T-helper 1 cell (primary cell): ENCODE measurements around the gene ENPP3.

Experiments
- DNase-seq, 5 donors: peaks; one replicate each; pipeline ENCODE4 v3.0.0-alpha.2; 2012 to 2020

Gene ENPP3

DNA sequence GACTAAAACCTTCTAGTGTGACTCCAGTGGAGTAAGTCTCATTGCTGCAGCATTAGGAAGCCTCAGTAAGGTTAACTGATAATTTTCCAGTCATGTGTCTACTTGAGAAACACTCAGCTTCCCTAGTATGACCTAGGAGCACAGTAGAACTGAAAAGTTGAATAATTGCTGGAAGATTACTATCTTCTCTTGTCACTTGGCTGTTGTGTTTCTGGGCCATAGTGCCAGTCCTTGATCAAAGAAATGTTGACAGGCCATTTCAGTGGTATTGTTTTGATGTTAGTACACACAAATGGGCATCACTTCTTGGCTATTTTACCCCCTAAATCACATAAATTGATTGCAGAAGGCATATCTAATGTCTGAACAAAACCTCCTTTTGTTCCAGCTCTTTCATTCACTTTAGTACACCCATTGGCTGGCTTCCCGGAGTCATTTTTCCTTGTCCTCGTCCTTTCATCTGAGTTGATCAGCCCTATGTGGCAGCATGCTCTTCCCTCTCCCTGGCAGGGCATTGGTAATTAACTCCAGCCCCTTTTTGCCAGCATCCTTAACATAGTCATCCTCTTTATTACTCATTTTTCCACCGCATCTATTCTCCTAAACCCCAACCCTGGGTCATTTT, 6.0 kb downstream of the ENPP3 start:
- DNase-seq: no peak

DNA sequence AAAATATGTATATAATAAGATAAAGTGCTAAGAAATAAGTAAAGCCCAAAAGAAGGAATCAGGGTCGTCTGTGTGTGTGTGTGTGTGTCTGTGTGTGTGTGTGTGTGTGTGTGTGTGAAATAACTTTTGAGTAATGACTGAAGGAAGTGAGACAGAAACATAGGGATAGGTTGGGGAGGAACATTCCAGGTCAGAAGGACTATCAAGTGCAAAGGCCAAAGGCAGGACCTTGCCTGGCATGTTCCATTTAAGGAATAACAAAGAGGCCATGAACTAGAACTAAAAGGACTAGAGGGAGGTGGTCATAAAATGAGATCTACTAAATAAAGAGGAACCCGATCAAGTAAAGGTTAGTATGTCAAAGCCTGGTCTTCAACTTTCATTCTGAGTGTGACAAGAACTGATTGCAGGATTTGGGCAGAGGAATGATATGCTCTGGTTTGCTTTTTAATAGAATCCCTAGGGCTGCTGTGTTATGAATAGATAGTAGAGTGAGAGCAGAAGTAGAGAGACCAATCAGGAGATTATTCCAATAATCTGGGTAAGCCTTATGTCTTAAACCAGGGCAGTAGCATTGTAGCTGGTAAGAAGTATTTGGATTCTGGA, 6.9 kb downstream of the ENPP3 start:
- DNase-seq: no peak

DNA sequence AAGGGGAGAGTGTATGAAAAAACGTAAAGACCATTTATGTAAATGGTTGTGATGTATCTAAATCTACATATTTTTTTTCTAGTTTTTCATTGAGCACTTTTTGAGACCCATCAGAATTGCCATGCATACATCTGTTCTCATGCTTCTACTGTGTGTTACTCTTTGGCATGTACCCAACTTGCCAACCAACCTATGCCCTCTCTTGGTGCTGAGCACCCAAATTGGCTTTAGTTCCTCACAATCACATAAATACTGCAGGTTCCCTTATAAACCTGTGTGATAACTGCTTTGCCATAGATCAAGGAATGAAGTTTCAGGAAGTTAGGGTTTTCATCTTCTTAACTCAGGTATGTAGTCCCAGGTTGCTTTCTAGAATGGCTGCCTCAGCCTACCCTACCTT, 7.8 kb downstream of the ENPP3 start:
- DNase-seq: no peak

DNA sequence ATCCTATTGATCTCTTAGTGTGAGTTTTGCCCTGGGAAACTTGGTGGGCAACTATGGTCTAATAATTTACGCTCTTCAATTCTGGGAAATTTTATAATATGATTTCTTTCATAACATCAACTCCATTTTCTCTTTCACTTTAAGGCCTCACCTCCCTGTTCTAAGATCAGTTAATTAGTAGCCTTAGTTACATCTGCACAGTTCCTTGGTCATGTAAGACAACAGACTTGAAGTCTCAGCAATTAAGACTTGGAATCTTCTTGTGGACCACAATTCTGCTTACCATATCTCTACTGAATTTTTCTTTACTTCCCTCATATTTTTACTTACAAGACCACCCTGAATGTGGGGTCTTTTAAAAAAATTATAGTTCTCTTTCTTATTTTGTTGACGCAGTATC, 8.7 kb downstream of the ENPP3 start:
- no peak for DNase-seq

DNA sequence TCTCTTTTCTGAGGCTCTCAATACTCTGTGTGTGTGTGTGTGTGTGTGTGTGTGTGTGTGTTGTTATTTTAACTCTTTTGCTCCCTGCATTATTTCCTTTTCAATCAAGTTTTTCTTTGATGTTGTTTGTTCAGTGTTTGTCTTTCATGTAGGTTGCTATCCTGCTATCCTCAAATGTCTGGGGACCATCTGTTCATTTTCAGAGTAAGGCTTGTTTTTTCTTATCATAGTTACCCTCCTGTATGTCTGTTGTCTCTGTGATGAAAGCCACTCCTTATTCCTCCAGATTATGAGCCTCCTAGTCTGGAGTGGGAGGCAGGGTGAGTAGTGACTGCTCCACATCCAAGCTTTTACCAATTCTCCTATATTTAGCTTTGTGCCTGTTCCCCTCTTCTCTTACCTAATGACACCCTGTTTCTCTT, 9.2 kb downstream of the ENPP3 start:
- DNase-seq: no peak

DNA sequence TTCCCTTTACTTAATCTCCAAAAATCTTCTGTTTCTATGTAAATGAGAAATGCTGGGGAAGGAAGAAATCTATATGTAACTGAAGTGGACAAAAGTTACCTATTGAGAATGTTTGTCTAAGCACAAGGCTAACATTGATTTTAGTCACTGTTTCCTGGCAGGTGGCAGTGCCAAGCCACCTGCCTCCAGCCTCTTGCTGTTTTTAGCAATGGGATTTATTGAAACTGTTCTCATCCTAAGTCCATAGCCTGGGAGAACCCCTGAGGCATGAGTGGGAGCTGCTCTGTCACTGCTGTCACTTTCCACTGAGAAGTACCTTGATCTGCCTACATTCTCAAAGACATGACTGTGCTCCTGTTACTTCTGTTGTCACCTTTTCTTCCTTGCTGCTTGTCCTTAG, 14.7 kb downstream of the ENPP3 start:
- DNase-seq: no peak

DNA sequence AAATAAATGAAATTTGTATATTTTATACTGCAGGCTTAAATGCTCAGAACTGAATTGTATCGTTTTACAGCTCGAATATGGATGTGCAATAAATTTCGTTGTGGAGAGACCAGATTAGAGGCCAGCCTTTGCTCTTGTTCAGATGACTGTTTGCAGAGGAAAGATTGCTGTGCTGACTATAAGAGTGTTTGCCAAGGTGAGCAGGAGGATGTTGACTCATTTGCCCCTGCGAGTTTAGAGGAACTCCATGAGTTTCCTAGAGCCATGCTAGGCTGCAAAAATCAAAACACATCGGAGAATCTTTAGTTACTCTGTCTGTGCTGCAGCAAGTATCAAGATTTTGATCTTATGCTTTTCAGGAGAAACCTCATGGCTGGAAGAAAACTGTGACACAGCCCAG, 15.4 kb downstream of the ENPP3 start:
- no peak for DNase-seq

DNA sequence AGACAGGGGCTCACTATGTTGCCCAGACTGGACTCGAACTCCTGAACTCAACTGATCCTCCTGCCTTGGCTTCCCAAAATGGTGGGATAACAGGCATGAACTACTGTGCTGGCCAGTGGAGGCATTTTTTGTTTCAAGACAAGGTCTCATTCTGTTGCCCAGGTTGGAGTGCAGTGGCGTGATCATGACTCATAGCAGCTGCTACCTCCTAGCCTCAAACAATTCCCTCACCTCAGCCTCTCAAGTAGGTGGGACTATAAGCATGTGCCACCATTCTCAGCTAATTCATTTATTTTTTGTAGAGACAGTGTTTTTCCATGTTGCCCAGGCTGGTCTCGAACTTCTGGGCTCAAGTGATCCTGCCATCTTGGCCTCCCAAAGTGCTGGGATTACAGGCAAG, 17.2 kb downstream of the ENPP3 start:
- no peak for DNase-seq

DNA sequence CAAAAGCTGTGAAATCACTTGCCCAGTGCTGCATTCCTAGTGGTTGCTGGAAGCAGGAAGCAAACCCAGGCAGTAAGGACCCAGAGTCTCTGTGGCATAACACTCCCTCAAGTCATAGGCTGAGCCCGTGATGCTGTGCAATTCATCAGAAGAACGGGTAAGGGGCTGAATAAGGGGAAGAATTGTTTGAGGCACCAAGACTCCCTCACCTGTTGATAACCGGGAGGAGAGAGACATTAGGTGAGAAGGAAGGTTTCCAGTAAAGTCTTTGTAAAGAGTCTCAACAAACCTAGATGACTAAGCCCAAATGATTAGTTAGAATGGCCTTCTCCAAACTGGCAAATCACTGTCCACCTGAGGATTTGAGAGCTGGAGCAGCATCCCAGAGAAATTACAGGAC, 18.3 kb downstream of the ENPP3 start:
- no peak for DNase-seq

DNA sequence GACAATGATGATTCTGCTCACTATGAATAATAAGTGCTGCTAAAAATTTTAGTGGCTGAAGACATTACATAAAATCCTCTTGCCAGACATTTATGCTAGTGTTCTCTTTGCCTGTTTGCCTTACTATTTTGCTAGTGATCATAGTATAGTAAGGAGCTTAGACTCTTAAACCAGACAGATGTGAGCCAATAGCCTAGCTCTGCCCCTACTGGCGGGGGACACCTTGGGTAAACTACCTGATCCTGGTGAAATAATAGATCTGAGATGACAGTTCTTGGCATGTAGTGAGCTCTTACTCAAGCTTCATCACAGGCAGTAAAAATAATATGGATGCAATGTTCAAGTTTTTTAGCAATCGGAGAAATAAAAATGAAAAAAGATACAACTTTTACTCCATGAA, 18.8 kb downstream of the ENPP3 start:
- DNase-seq: no peak

DNA sequence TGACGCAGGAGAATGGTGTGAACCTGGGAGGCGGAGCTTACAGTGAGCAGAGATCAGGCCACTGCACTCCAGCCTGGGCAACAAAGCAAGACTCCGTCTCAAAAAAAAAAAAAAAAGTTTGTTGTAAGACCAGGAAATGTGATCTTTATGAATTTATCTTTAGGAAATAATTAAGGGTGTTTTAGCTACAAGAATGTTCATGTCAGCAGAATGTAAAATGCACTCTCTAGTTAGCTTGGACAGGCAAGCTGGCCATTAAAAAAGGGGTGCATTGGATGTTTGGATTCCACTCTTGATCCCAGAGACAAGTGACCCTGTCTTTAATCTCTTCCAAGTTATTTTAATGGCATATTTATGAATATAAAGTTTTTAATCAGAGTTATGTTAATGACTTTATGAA, 19.6 kb downstream of the ENPP3 start:
- no peak for DNase-seq

DNA sequence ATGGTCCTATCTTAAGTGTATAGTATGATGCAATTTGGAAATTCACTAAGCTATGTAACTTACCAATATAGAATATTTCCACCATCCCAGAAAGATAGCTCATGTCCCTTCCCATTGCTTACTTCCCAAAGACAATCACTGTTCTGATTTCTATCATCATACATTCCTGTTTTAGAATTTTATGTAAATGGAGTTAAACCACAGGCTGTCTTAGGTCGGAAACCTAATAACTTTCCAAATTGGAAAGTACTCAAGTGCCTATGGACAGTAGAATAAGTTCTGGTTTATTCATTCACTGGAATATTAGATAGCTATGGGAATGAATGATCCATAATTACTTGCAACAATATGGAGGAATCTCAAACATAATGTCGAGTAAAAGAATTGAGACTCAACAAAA, 20.1 kb downstream of the ENPP3 start:
- no peak for DNase-seq

DNA sequence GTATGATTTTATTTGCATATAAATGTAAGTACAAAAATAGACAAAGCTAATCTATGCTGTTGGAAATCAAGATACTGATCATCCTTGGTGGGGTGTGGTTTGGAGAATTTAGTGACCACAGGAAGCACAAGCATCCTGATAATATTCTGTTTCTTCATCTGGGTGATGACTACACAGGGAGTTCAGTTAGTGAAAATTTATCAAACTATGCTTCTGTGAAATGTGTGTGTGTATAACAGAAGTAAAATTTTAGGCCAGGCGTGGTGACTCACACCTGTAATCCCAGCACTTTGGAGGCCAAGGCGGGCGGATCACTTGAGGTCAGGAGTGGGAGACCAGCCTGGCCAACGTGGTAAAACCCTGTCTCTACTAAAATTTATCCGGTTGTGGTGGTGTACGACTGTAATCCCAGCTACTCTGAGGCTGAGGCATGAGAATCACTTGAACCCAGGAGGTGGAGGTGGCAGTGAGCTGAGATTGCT, 20.6 kb downstream of the ENPP3 start:
- no peak for DNase-seq

DNA sequence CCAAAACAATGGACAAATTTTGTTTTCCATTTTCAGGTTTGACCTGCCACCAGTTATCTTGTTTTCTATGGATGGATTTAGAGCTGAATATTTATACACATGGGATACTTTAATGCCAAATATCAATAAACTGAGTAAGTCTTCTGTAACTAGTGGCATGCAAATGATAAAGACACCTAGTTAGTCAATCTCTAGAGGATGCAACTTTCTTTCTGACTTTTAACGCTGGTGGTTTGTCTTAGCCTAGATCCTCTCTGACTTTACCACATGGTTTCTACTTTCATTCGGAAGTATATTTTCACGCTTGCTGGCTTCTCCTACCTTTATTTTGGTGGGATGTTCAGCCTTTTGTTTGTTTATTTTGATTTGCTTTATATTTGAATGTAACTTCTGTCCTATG, 21.2 kb downstream of the ENPP3 start:
- DNase-seq: no peak

DNA sequence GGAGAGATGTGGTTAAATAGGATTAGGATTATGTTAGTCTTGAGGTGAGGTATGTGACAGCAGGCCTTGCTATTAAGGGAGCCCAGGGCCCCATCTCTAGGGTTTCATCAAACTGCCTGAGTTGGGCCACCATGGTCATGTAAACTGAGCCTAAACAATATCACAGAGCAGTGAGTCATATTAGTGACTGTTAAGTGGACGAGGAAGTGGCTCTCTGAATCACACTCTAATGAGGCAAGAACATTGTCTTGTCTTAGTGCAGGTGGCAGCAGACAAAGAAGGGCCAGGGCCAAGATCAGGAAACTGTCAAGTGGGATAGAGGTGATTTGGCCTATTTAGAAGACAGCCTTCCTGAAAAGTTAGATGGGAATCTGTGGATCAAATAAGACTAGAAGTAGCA, 23.1 kb downstream of the ENPP3 start:
- no peak for DNase-seq

DNA sequence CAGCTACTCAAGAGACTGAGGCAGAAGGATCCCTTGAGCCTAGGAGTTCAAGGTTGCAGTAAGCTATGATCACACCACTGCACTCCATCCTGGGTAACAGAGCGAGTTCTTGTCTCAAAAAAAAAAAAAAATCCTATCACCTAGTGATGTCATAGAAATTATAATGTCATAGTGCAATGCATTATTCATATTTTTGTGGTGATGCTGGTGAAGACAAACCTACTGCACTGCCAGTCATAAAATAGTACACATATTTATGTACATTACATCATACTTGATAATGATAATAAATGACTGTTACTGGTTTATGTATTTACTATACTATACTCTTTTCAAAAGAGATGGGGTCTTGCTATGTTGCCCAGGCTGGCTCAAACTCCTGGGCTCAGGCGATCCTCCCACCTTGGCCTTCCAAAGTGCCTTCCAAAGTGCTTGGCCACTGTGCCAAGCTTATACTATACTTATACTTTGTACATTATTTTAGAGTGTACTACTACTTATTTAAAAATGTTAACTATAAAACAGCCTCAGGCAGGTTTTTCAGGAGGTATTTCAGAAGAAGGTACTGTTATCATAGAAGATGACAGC, 26.6 kb downstream of the ENPP3 start:
- no peak for DNase-seq

DNA sequence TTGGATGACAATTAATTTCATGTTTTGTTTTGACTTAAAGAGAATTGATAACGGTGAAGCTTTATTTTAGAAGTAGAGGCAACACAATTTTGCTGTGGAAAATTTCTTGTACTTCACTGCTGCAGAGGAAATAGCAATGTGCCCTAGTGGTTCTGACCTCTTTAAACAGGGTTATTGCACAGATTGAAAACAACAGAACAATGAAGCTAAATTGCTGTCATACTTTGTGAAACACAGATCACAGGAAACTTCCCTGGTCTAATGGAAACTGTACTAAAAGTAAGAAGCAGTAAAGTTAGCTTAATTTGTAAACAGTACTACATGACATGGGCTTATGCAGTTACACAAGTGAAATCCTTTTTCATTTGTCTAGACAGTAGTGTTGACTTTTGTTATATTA, 32.8 kb downstream of the ENPP3 start:
- no peak for DNase-seq

DNA sequence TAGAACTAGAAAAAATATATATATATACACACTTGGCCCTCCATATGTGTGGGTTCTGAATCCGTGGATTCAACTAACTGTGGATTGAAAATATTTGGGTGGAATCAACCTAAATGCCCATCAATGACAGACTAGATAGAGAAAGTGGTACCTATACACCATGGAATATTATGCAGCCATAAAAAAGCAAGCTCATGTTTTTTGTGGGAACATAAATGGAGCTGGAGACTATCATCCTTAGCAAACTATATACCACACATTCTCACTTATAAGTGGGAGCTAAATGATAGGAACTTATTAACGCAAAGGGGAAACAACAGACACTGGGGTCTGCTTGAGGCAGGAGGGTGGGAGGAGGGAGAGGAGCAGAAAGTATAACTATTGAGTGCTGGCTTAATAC, 36.1 kb downstream of the ENPP3 start:
- no peak for DNase-seq

DNA sequence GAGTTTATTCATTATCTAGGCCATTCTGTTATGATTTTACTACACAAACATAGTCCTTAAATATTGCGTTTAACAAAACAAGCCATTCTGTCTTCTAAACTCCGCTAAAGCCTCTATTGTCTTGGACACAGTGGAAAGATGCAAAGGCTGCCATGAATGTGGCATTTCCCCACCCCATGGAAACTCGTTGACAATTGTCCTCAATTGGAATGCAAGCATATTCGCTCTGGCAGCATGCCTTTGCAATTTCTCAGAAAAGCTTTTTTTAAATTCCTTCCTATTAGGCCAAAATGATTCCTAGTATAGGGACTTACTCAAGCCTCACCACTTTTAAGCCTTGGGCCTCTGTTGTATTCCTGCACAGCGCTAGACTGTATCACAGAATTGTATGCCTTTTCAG, 41.3 kb downstream of the ENPP3 start:
- DNase-seq: no peak

DNA sequence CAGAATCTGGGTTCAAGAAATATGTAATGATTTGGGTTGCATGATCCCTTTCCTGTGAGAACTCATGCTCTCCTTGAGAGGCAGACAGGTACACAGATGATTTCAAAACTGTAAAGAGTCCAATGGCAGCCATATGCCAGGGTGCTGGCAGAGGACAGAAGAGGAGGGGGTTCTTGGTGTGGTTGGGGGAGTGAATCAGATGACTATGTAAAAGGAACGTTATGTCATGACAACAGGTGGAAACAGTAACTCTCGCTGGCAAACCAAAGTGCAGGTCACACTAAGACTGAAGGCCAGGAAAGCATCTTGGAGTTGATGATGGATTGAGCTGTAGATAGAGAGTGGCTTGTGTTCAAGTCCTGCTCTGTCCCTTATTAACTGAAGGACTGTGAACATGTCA, 43.8 kb downstream of the ENPP3 start:
- no peak for DNase-seq

DNA sequence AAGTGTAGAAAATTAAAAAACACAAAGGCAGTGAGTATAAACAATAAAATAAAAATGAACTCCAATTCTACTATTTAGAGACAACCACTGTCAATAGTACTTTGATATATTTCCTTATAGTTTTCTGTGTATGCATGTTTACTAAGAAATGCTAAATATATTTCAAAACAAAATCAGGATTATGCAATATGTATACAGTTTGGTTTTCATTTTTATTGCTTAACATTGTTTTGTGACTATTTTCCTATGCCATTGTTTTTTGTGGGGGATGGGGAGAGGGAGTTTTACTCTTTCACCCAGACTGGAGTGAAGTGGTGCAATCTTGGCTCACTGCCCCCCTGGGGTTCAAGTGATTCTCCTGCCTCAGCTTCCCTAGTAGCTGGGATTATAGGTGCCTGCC, 44.5 kb downstream of the ENPP3 start:
- no peak for DNase-seq

DNA sequence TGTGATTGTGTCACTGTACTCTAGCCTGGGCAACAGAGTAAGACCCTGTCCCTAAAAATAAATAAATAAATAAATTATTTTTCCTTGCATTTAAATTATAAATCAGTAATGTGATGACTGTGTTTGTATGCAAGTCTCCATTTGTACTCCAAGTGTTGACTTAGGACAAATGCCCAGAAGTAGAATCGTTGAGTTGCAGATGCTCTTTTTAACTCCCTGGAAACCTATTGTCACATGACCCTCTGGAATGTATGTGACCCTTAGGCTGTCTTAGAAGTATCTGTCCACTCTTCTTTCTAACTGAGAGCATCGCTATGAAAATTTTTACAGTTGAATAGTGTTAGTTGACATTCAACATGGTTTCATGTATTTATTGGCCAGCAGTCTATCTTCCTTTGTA, 45.3 kb downstream of the ENPP3 start:
- no peak for DNase-seq

DNA sequence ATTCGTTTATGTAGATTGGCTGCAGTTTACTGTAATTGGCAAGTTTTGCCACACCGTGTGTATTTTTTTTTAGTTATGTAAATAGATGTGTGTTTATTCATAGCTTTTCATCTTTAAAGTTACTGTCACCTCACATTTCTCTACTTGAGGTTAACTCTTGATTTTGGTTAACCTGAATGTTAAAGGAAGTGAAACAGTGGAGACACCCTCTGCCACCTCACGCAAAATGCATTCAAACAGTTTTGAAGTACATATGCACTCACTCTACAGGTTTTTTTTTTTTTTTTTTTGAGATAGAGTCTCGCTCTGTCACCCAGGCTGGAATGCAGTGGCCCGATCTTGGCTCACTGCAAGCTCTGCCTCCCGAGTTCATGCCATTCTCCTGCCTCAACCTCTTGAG, 46.4 kb downstream of the ENPP3 start:
- DNase-seq: peak in 1 of 5 donors; percentile 8

DNA sequence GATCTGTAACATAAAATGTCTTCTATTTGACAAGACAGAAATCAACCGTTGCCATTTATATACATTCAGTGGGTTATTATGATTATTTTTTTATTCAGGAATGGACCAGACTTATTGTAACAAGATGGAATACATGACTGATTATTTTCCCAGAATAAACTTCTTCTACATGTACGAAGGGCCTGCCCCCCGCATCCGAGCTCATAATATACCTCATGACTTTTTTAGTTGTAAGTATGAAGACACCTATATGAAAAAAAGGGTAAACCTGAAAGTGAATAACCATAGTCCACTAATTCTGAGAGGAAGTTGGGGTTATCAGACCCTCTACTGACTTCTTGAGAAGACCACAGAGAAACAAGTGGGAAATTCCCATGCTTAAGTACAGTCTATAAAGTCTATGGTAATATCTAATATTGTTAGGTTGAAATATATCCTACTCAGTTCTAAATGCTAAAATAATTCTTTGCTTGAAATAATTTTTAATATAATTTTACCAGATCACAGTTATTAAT, 48.2 kb downstream of the ENPP3 start:
- no peak for DNase-seq

DNA sequence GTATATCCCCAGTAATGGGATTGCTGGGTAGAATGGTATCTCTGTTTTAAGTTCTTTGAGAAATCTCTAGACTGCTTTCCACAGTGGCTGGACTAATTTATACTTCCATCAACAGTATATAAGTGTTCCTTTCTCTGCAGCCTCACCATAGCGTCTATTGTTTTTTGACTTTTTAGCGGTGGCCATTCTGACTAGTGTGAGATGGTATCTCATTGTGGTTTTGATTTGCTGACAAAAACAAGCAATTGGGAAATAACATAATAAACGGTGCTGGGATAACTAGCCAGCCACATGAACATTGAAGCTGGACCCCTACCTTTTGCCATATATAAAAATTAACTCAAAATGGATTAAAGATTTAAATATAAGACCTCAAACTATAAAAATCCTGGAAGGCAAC, 49.9 kb downstream of the ENPP3 start:
- no peak for DNase-seq
